GM19035 (cell line): ENCODE results near the gene FBXO11.
"Not testable (repeated sequence)": the region's sequence is repeated elsewhere in the genome, so short reads cannot be mapped to it uniquely, and the experiment has no call there.

Source experiments
- ATAC-seq: cut with Tn5 transposase; IDR thresholded peaks from one replicate; pipeline ENCODE4 v1.9.1; 2021; ENCODE audit not compliant: unreplicated experiment

Gene FBXO11

DNA sequence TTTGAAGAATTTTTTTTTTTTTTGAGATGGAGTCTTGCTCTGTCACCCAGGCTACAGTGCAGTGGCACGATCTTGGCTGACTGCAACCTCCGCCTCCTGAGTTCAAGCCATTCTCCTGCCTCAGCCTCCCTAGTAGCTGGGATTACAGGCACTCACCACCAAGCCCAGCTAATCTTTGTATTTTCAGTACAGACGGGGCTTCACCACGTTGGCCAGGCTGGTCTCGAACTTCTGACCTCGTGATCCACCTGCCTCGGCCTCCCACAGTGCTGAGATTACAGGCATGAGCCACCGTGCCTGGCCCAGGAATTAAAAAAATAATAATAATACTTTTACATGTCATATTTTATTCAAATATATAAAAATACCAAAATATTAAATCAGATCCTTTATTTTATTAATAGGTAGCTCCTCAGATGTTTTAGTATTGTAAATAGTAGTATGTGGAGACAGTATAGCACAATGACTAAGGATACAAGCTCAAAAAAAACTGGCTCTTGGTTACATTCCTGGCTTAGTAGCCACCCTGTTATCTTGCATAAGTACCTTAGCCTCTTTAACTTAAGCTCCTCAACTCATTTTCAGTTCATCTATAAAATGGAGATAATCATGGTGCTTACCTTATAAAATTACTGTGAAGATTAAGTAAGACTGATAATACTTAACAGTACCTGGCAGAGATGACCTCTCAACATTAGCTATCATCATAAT is 53.1 kb downstream of the FBXO11 start:
- not testable (repeated sequence) for ATAC-seq

DNA sequence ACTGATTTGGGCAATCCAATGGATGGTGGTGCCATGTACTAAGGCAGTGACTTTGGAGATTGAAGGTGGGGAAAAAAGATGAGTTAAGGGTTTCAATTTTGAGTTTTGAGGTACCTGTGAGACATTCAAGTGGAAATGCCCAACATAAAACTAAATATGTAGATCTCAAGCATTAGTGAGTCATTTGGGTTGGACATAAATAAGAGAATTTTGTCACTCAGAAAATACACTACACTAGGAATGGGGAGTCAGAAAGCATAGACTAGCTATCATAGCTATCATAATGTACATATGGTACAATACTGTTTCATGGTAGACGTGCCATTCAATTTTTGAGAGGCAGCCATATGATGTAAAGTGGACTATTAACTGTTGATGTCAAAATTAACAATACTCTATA is 56.1 kb downstream of the FBXO11 start:
- ATAC-seq: no peak

DNA sequence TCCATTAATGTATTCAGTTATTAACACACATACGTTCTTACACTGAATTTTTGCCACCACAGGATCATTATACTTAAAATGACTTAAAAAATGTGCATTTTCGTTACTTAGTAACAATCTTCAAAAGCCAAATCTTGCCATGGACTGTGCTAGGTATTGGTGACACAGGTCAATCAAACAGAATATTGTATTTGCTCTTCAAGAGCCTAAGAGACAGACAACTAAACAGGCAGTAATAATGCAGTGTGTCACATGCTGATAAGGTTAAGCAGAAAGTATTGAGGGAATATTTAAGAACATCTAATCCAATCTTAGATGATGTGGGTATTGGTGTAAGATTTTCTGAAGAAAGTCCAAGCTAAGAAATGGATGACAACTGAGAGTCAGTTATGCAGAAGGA is 56.9 kb downstream of the FBXO11 start:
- no peak for ATAC-seq

DNA sequence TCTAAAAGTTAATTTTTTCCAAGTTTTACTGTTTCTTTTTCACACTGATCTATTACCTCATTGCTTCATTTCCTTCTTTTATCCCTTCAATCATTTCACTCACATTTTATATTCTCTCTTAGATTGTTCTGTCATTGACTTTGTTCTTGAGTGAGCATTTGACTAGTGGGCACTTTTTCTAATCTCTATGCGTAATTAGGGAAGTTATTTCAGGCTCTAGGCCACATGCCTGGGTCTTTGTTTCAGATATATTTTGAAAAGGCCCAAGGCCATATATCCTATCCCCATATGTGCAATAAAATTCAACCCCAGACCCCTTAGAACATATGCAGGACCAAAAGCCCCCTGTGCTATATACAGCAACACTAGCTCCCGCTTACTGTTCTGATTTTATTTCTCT is 62.1 kb downstream of the FBXO11 start:
- ATAC-seq: no peak

DNA sequence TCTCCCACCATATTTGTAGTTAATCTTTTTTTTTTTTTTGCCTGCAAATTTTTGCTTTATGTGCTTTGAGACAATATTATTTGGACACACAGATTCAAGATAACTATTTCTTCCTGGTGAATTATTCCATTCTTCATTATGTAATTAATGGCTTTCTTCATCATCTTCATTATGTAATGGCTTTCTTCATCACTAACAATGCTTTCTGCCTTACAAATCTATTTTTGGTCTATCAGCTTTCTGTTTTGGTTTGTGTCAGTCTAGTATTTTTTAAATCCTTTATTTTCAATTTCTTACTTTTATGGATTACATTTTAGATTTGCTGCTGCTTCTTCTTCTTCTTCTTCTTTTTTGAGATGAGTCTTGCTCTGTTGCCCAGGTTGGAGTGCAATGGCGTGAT is 62.9 kb downstream of the FBXO11 start:
- ATAC-seq: no peak

DNA sequence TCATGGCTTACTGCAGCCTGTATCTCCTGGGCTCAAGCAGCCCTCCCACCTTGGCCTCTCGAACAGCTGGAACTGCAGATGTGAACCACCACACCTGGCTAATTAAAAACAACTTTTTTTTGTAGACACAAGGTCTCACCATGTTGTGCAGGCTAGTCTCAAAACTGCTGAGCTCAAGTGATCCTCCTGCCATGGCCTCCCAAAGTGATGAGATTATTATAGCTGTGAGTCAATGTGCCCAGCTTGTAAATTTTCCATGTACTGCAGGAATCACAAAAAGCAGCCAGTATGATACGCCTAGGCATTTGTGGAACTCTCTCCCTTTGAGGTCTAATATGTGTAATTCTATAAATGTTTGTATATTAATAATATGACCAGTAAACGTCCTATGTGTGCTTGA is 63.5 kb downstream of the FBXO11 start:
- ATAC-seq: no peak

DNA sequence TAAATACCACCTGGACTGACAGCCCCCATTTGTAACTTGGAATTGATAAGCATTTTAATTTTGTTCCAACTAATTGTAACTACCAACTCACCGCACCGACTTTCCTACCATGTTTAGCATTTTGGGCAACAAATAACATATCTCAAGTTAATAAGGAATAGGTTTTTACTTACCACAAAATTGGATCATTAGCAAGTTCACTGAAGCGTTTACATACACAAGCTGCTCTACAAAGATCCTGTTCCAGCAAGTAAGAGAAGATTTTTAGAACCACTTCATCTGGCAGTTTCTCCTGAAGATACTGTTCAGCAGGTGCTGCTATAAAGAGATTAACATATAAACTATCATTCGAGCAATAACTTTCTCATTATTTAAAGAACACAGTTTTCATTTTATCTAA is 67.6 kb downstream of the FBXO11 start:
- ATAC-seq: no peak

DNA sequence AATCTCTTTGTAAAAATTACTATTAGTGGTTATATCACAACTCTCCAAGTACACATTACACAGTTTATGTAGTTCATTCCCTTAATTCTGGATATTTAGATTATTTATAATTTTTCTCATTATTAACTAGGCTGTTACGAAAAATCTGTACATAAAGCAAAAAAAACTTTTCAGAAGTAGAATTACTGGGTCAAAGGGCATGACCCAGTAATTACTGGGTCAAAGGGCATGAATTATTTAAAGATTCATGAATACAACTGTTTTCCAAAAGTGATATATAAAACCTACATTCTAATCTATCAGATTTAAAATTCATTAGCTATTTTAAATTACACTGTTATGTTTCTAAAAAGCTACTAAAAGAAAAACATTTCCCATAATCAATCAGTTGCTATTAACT is 68.0 kb downstream of the FBXO11 start:
- ATAC-seq: no peak

DNA sequence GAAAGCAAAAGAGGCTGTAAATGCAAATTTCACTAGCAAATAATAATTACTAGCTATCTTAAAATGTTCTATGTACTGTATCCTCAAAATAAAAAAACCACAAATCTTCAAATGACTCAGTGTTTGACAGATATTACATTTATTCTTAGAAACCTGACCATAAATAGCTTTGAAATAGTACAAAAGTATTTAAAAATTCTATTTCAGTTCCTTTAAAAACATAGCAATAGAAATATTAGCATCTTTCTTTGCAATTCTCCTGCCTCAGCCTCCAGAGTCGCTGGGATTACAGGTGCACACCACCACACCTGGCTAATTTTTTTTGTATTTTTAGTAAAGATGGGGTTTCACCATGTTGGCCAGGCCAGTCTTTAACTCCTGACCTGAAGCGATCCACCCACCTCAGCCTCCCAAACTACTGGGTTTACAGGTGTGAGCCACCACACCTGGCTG is 72.8 kb downstream of the FBXO11 start:
- peak; percentile 80 for ATAC-seq

DNA sequence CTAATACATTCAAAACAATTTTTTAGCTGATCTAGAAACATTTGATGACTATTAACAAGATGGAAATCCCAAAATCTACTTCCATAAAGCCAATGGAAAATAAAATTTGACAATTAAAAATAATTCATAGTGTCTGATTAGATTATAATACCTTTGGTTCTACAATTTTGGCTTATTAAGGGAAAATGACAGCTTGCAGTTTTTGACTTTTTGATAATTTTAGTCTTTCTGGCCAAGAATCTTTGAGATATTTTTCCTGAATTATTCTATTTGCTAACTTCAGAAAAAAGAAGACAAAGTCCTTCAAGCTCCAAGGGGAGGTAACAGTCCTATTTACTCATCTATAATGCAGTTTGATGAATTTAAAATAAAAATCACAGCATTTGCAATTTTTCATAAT is 83.8 kb downstream of the FBXO11 start:
- ATAC-seq: no peak

DNA sequence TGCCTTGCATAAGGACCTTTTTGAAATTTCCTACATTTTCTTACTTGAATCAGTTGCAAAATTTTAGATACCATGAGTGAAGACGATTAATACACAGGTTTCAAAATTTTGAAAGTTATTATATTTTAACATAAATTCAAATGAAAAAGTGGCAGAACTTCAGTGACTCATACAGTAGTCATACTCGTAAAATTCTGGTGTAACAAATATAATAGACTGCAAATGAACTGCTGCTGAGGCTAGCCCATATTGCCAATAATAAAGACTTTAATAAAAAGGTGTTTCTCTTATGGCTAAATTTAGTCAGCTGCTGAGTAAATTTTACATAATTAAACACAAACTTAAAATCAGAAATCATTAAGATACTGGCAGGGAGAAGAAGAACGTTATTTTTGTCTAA is 86.5 kb downstream of the FBXO11 start:
- no peak for ATAC-seq

DNA sequence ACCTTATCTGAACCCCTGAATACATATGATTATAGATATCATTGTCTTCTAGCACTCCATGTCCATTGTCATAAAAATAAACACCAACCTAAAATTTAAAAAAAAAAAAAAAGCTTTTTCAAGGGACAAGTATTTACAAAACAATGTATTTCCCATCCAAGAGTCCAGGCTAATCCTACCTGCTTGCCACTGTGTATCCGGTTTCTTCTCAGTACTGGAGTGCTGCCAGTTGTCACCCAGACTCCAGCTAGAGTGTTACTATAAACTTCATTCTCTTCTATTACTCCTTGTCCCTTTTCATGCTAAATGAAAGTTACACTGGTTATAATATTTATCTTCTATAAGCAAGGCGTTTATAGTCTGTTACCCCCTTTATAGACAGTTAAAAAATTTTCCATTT is 87.5 kb downstream of the FBXO11 start:
- no peak for ATAC-seq

DNA sequence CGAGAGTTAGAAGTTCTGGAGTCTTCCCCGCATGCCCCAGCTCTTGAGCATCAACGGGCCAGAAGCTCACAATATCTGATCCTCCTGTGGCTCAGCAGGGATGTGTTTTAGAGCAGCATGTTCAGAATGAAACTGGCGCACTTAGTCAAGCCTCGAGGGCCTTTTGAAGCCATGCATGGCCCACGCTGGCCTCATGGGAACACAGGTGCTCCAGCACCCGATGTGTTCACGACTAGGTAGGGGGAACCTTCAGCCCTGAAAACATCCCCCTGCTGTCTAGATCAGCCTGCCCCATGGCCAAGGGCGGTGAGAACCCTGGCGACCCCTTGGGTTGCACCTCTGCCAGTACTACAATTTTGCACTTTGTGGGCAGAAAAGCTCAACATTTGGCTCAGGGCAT is 90.5 kb downstream of the FBXO11 start:
- ATAC-seq: no peak

DNA sequence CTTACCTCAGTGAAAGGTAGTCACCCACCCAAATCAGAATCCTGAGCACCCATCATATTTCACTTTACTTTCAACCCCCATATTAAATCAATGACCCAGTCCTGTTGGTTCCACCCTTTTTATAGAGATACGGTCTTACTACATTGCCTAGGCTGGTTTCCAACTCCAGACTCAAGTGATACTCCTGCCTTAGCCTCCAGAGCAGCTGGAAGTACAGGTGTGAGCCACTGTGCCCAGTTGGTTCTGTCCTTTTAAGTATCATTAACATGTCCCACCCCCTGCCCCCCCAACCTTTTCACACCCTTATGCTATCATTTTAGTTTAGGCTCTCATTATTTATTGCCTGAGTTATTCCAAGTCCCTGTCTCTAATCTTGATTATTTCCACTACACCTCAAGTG is 94.6 kb downstream of the FBXO11 start:
- no peak for ATAC-seq

DNA sequence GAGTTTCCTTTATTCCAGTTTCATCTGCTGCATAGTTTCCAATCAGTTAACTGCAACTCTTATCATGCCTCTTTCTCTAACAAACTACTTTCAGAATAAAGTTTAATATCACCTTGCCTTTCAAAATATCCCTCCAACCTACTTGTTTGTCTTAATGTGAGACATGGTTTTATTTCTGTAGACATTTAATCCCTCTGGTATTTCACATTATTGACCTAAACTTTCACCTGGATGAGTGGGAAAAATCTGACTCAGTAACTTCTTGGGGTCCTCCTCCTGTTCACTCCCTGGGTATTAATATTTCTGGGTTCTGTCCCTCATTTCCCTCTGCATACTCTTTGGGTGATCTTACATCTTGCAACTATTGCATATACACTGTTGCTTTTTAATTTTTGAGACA is 95.4 kb downstream of the FBXO11 start:
- no peak for ATAC-seq

DNA sequence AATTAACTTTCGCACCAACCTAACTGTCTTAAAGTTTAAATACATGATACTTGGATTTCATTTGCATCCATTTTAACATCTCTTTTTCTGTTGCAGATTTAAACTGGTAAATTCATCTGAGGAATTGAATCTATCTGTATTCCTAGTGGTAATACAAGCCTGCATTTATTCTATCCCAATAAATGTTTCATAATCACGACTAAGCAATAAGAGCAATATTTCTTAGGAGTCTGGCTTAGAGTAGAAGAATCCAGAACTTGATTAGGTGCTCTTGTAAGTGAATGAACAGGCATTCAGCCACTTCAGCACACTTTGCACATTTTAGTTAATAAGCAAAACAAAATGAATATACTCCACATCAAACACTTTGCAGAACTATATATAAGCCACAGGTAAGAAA is 96.4 kb downstream of the FBXO11 start:
- ATAC-seq: no peak

DNA sequence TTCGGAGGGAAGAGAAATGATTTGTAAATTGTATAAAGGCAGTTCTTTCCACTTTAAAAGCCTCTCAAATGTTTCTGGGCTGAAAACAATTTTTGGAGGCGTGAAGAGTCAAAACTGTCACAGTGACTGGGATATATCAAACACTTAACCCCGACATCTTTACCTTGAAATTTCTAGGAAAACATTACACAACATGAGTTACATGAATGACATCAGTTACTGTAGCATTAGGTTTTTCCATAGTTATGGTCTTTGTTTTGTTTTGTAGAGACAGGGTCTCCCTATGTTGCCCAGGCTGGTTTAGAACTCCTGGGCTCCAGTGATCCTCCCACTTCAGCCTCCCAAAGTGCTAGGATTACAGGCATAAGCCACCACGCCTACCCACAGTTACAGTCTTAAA is 97.7 kb downstream of the FBXO11 start:
- ATAC-seq: no peak

DNA sequence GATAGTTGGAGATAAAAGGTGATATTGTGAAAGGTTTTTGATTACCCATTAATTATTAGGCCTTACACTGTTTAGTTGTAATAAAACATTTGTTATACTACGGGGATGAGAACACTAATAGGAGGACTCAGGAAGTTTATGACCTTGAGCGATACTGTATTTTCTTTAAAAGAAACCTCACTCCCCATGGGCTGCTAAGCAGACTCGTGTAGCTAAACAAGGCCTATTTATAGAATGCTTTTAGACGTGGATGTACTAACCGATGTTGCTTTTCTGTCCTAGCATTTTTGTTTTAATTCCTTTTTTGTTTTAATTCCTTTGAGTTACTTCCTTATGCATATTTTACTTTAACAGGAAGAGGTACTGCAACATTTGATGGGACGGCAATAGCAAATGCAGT is 100.4 kb downstream of the FBXO11 start:
- ATAC-seq: no peak

DNA sequence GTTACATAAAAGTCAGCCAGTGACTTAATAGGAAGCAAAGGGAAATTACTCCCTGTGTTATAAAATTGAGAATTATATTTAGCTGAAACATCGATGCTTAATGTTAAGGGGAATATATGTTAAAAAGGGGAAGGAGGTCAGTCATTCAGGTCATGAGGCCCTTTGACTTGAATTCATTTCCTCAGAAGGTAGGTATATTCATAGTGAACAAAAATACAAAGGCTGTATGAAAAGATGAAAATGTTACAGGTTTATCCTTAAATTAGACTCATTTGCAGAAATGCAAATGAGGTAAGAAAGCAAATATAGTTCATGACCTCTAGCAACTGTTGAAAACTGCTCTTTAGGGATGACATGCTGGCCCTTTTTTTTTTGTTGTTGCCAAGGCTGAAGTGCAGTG is 102.5 kb downstream of the FBXO11 start:
- ATAC-seq: no peak

DNA sequence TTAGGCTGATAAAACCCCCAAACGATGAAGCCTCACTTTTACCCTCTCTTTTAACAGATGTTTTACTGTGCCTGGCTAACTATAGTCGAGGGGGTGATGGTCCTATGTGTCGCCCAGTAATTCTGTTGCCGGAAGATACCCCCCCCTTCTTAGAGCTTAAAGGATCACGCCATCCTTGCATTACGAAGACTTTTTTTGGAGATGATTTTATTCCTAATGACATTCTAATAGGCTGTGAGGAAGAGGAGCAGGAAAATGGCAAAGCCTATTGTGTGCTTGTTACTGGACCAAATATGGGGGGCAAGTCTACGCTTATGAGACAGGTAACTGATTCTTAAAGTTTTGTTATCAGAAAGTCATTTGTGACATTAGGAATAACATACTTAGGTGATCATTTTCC is 102.9 kb downstream of the FBXO11 start:
- ATAC-seq: no peak

DNA sequence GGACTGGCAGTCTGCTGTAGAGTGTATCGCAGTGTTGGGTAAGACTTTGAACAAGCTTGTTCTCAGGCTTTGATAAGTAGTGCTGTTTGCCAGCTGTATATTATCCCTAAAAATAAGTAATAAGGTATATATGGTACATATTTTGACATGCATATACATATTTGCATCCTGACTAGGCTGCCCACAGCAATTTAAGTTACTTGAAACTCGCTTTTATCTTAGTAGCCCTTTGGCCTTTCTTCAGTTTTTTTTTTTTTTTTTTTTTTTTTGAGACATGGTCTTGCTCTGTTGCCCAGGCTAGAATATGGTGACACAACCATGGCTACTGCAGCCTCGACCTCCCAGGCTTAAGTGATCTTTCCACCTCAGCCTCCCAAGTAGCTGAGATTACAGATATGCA is 105.2 kb downstream of the FBXO11 start:
- ATAC-seq: no peak

DNA sequence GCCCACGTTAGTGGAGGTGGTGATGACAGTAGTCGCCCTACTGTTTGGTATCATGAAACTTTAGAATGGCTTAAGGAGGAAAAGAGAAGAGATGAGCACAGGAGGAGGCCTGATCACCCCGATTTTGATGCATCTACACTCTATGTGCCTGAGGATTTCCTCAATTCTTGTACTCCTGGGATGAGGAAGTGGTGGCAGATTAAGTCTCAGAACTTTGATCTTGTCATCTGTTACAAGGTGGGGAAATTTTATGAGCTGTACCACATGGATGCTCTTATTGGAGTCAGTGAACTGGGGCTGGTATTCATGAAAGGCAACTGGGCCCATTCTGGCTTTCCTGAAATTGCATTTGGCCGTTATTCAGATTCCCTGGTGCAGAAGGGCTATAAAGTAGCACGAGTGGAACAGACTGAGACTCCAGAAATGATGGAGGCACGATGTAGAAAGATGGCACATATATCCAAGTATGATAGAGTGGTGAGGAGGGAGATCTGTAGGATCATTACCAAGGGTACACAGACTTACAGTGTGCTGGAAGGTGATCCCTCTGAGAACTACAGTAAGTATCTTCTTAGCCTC is 107.2 kb downstream of the FBXO11 start:
- ATAC-seq: no peak

DNA sequence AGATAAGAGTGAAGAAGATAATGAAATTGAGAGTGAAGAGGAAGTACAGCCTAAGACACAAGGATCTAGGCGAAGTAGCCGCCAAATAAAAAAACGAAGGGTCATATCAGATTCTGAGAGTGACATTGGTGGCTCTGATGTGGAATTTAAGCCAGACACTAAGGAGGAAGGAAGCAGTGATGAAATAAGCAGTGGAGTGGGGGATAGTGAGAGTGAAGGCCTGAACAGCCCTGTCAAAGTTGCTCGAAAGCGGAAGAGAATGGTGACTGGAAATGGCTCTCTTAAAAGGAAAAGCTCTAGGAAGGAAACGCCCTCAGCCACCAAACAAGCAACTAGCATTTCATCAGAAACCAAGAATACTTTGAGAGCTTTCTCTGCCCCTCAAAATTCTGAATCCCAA is 107.7 kb downstream of the FBXO11 start:
- no peak for ATAC-seq
